HepG2 (cell line): ENCODE results near the gene RPUSD4. TPM values are rescaled to one million over a fixed set of nuclear protein-coding genes. Genes with fewer than 3 reads are reported as not detected.

Experiments used
- ATAC-seq: fragments of 200-7000 bp; cut with Tn5 transposase; 3 replicates; pipeline ENCODE4 v1.9.1; 2020; ENCODE audit warnings: mild to moderate bottlenecking, moderate library complexity
- BruUV-seq: library from RNA; stranded (reverse); fragments of 400-500 nt; replicated peaks from 2 replicates; lab custom pipeline; 2021; lab: Mats Ljungman, UMichigan
- CTCF ChIA-PET: fragments of 300-600 bp; formaldehyde crosslinking; extraction: SDS; loops from one replicate; lab custom pipeline; 2021; ENCODE audit warnings: low total read pairs, inconsistent platforms, low intra/inter-chr PET ratio; lab: Yijun Ruan, JAX
- POLR2A ChIA-PET: fragments of 350-600 bp; sonication (Branson Sonifier 250); formaldehyde crosslinking; loops from one replicate; lab custom pipeline; 2020; ENCODE audit warnings: antibody characterized with exemption, inconsistent platforms; lab: Yijun Ruan, JAX
- DNase-seq: peaks from one replicate; pipeline ENCODE4 v3.0.0-alpha.2; 2015; ENCODE audit warnings: low spot score
- FAIRE-seq: peaks from 3 replicates; lab custom pipeline; 2011; peaks lifted over from hg19 to GRCh38; lab: Jason Lieb, UNC
- H2AFZ ChIP-seq: one replicate; pipeline ENCODE4 v1.6.1; 2011; ENCODE audit warnings: low read length, inconsistent platforms
- H3K27ac ChIP-seq: fragments of 300-600 bp; 3 replicates; pipeline ENCODE4 v1.8.0; 2011; ENCODE audit warnings: mixed run types, mild to moderate bottlenecking, mixed read lengths, low read length, inconsistent platforms; ENCODE audit not compliant: insufficient read depth; ENCODE audit errors: extremely low read length
- H3K27me3 ChIP-seq, 2 experiments: fragments of 200-600 bp in 1 of 2; 2 replicates in 1 of 2; 3 replicates in 1 of 2; pipeline versions ENCODE4 v1.6.0 to v1.8.0; 2011; ENCODE audit warnings: low read length in 2 of 2, mild to moderate bottlenecking in 2 of 2, moderate library complexity in 2 of 2, inconsistent platforms in 1 of 2; ENCODE audit not compliant: insufficient read depth in 2 of 2, control insufficient read depth in 1 of 2
- H3K36me3 ChIP-seq, 2 experiments: fragments of 200-600 bp in 1 of 2; replicated peaks in 1 of 2; 2 replicates in 1 of 2; 3 replicates in 1 of 2; pipeline versions ENCODE4 v1.5.1 to v1.8.0; 2011; ENCODE audit warnings: low read length in 2 of 2, inconsistent platforms in 1 of 2; ENCODE audit not compliant: insufficient read depth in 2 of 2, control insufficient read depth in 1 of 2
- H3K4me1 ChIP-seq: 2 replicates; pipeline ENCODE4 v1.5.1; 2012; ENCODE audit warnings: low read length, inconsistent platforms; ENCODE audit not compliant: insufficient read depth
- H3K4me2 ChIP-seq: 2 replicates; pipeline ENCODE4 v1.6.0; 2011; ENCODE audit warnings: low read depth, low read length, inconsistent platforms
- H3K4me3 ChIP-seq, 3 experiments: fragments of 200-600 bp in 1 of 3; sonication (generic), shearing (Covaris generic) in 1 of 3; replicated peaks in 1 of 3; 2 replicates each; pipeline ENCODE4 v1.5.1; 2011 to 2016; ENCODE audit warnings: low read length in 3 of 3, inconsistent platforms in 2 of 3, low read depth in 2 of 3, mild to moderate bottlenecking in 2 of 3, control low read depth in 1 of 3, mixed read lengths in 1 of 3; ENCODE audit not compliant: insufficient read depth in 1 of 3
- H3K79me2 ChIP-seq: one replicate; pipeline ENCODE4 v1.6.1; 2011; ENCODE audit warnings: low read length, inconsistent platforms; ENCODE audit not compliant: insufficient read depth
- H3K9ac ChIP-seq: 2 replicates; pipeline ENCODE4 v1.6.0; 2011; ENCODE audit warnings: mild to moderate bottlenecking, low read depth, low read length, inconsistent platforms; ENCODE audit not compliant: insufficient read depth
- H3K9me3 ChIP-seq: 2 replicates; pipeline ENCODE4 v1.5.1; 2012; ENCODE audit warnings: mild to moderate bottlenecking, low read length
- H4K20me1 ChIP-seq: 2 replicates; pipeline ENCODE4 v1.6.0; 2011; ENCODE audit warnings: inconsistent platforms, mild to moderate bottlenecking, low read length, moderate library complexity; ENCODE audit not compliant: insufficient read depth
- ATF4 ChIP-seq, 2 experiments: fragments of 450-650 bp in 1 of 2; sonication (generic) in 1 of 2; formaldehyde crosslinking; IDR thresholded peaks; 2 replicates each; pipeline versions ENCODE4 v1.5.0 to v1.8.0; 2020 to 2022; ENCODE audit warnings: mild to moderate bottlenecking in 1 of 2, missing genetic modification reagents in 1 of 2
- CEBPB ChIP-seq: IDR thresholded peaks from 2 replicates; pipeline ENCODE4 v1.6.1; 2011; ENCODE audit warnings: low read depth, low read length, improper control_type of control experiment, borderline replicate concordance
- CSRNP1 ChIP-seq: sonication (generic); formaldehyde crosslinking; IDR thresholded peaks from 2 replicates; pipeline ENCODE4 v1.8.1; 2023; ENCODE audit warnings: mild to moderate bottlenecking, missing genetic modification reagents
- KMT2B ChIP-seq: IDR thresholded peaks from 2 replicates; pipeline ENCODE4 v1.6.1; 2016; ENCODE audit warnings: missing genetic modification reagents, missing compliant biosample characterization
- MATR3 ChIP-seq: sonication (generic); formaldehyde crosslinking; IDR thresholded peaks from 2 replicates; pipeline ENCODE4 v1.4.0; 2020; ENCODE audit warnings: missing genetic modification reagents
- NR2C2 ChIP-seq: sonication (generic); formaldehyde crosslinking; IDR thresholded peaks from 2 replicates; pipeline ENCODE4 v1.4.0; 2020; ENCODE audit warnings: missing genetic modification reagents, mild to moderate bottlenecking, moderate library complexity, borderline replicate concordance
- POLR2G ChIP-seq: fragments of 200-400 bp; formaldehyde crosslinking; IDR thresholded peaks from 2 replicates; pipeline ENCODE4 v1.6.1; 2018; ENCODE audit warnings: mild to moderate bottlenecking, low read depth, low read length, moderate library complexity
- ZNF431 ChIP-seq: sonication (generic); formaldehyde crosslinking; IDR thresholded peaks from 2 replicates; pipeline ENCODE4 v1.9.0; 2022; ENCODE audit warnings: missing genetic modification reagents, low read depth, mild to moderate bottlenecking, borderline replicate concordance
- ZNF687 ChIP-seq: sonication (generic); formaldehyde crosslinking; IDR thresholded peaks from 2 replicates; pipeline ENCODE4 v1.5.1; 2020; ENCODE audit warnings: mild to moderate bottlenecking, missing genetic modification reagents, moderate library complexity
- ZNF713 ChIP-seq: sonication (generic); formaldehyde crosslinking; IDR thresholded peaks from 2 replicates; pipeline ENCODE4 v1.4.0; 2020; ENCODE audit warnings: mild to moderate bottlenecking, missing genetic modification reagents
- ZSCAN30 ChIP-seq: sonication (generic); formaldehyde crosslinking; IDR thresholded peaks from 2 replicates; pipeline ENCODE4 v1.5.0; 2020; ENCODE audit warnings: mild to moderate bottlenecking, missing genetic modification reagents
- WGBS: methylation state at CpG from one replicate; pipeline ENCODE4 v1.1.6; 2017; ENCODE audit warnings: low lambda C conversion rate; 5-methylcytosine and 5-hydroxymethylcytosine counted together
- in situ Hi-C: cut with HindIII; loops from 2 replicates; pipeline ENCODE4 v1.10.0; 2017; ENCODE audit warnings: low pct_unique_long_range_greater_than_20kb; ENCODE audit not compliant: extremely low pct_ligation_motif_present
- intact Hi-C: fragments of 100-400 bp; cut with micrococcal nuclease; formaldehyde crosslinking; loops from one replicate; pipeline ENCODE4 v1.10.0; 2022; ENCODE audit not compliant: unreplicated experiment
- polyA plus RNA-seq, 8 experiments: library from polyadenylated mRNA; depleted of rRNA in 3 of 8; stranded (reverse) in 7 of 8; unstranded in 1 of 8; fragments of >200 nt; fragmentation: Illumina TruSeq in 4 of 8; extraction: Trizol in 4 of 8; gene quantifications; 2 replicates each; pipeline versions ENCODE4 v1.2.1 to v1.2.3, GENCODE V29; 2011 to 2016; ENCODE audit warnings: low read depth in 4 of 8, missing spikeins in 1 of 8, mixed read lengths in 1 of 8; ENCODE audit not compliant: insufficient read depth in 1 of 8
- total RNA-seq, 5 experiments: library from RNA; depleted of rRNA; stranded (reverse); fragments of >200 nt; fragmentation: Illumina TruSeq; extraction: Trizol; gene quantifications; 2 replicates each; pipeline ENCODE4 v1.2.3, GENCODE V29; 2016; ENCODE audit warnings: low read depth in 1 of 5

RPUSD4 gene
- total and polyA plus RNA-seq, 2 of the 13 experiments (the other 11 are each of a cell fraction or from before 2014, with no cell fraction given), result 45.0 to 52.9 TPM

- CTCF ChIA-PET, result no interaction called here
- POLR2A ChIA-PET, result no interaction called here
- FAIRE-seq, result no peak
Observed at GRCh38 chr11:126173257-126173656, 38.2 kb downstream of the RPUSD4 start.

GRCh38 chr11:126172596-126173038, 38.8 kb downstream of the RPUSD4 start:
- Histone ChIP-seq H3K27ac (peak overlapping the region; percentile 2), H3K4me2 (no peak overlapping the region; the same call in 1 of the 2 replicates), H4K20me1 (no peaks in the 10 kb centered on the region), H2AFZ (no peak overlapping the region), H3K27me3 (no peaks in the 10 kb centered on the region), H3K36me3 (no peaks in the 10 kb centered on the region), H3K9ac (no peak overlapping the region), H3K79me2 (no peaks in the 10 kb centered on the region), H3K4me1 (peaks cover 32% of the 10 kb centered on the region), H3K4me3 (no peak overlapping the region), H3K9me3 (no peaks in the 10 kb centered on the region)
- in situ Hi-C loops, result no loop called here
- 64% methylated on average over 5 of the region's 8 CpGs for WGBS
- intact Hi-C loops, result no loop called here
- POLR2A ChIA-PET, result interaction anchor here (1.0 kb wide), 1 partner anchor 14 kb away, joined by 3 read pairs; no protein-coding TSS in a partner anchor
- CTCF ChIA-PET, result no interaction called here
- no peak for DNase-seq
- peak; percentile 59 for ATAC-seq
- BruUV-seq, result no TSS peak
- FAIRE-seq, result no peak
- TF ChIP-seq ZNF687 (CRISPR knock-in tag) (peak; percentile 43), POLR2G (no peak), ZNF431 (CRISPR knock-in tag) (no peak), CEBPB (no peak), CSRNP1 (CRISPR knock-in tag) (no peak), NR2C2 (0 out of 2 replicates have a peak, but pooled peaks have one; percentile 12)

More at GRCh38 chr11:126173257-126173656, 38.2 kb downstream of the RPUSD4 start:
- Histone ChIP-seq H3K9me3 (no peaks in the 10 kb centered on the region), H3K4me1 (peaks cover 33% of the 10 kb centered on the region), H4K20me1 (no peaks in the 10 kb centered on the region)
- BruUV-seq, result no TSS peak
- in situ Hi-C loops, result no loop called here
- no peak for TF ChIP-seq ZNF713
- TF ChIP-seq KMT2B (CRISPR knock-in tag), result no peak
- no peak for TF ChIP-seq MATR3
- TF ChIP-seq ZSCAN30 (CRISPR knock-in tag), result no peak
- no peak for TF ChIP-seq ATF4 (CRISPR knock-in tag; IDR thresholded peaks at IDR 0.05)
- TF ChIP-seq, all 625 proteins: peak for 0
- intact Hi-C loops, result no loop called here
- Histone ChIP-seq H3K27me3 (no peaks in the 10 kb centered on the region), H3K79me2 (no peaks in the 10 kb centered on the region), H3K27ac (peak overlapping the region; percentile 2), H3K36me3 (no peaks in the 10 kb centered on the region), H3K4me2 (no peak overlapping the region), H3K4me3 (no peak overlapping the region), H2AFZ (no peak overlapping the region), H3K9ac (no peak overlapping the region)
- ATAC-seq (no peak), DNase-seq (no peak)
- 95% methylated on average over 8 of the region's 9 CpGs for WGBS
